Stimulated activated CD4-positive, alpha-beta T cell treated with anti-CD3 and anti-CD28 coated beads, TNF-alpha, amount 100 ng/mL, for 1 hour (primary cell): ENCODE results near the gene SLC30A1.

Experiments used
- DNase-seq, 3 donors: peaks; one replicate each; pipeline ENCODE4 v3.0.0-alpha.2; 2020; ENCODE audit warnings: low read depth in 3 of 3, low spot score in 1 of 3

Gene SLC30A1

GRCh38 chr1:211609120-211610024 lies 30.4 kb upstream of the SLC30A1 start:
- DNase-seq, result no peak

DNA sequence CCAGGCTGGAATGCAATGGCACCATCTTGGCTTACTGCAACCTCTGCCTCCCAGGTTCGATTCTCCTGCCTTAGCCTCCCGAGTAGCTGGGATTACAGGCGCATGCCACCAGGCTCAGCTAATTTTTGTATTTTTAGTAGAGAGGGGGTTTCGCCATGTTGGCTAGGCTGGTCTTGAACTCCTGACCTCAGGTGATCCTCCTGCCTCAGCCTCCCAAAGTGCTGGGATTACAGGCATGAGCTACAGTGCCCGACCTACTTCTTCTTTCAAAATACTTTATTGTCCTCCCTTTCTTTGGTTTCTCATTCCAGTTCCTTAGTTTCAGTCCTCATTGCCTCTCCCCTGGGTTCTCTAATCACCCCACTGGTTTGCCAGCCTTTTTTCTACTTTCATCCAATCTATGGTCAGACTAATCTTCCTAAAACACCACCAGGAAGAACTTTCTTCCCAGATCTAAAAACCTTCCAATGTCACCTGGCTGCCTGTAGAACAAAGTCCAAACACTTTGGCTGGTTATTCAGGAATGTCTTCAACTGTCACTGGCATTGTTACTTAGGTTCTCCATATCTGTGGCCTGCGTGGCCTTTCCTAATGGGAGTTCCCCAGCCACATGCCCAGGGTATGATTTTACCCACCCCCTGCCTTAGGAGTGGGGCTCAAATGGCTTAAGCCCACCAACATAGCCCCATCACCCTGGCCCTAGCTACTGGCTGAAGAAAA lies 29.0 kb upstream of the SLC30A1 start:
- DNase-seq, result no peak

- no peak for DNase-seq
These were observed 28.2 kb upstream of the SLC30A1 start for GRCh38 chr1:211606914-211607753.

- no peak for DNase-seq
These were observed 27.5 kb upstream of the SLC30A1 start for GRCh38 chr1:211606332-211606913.

GRCh38 chr1:211605603-211606331 lies 26.8 kb upstream of the SLC30A1 start:
- no peak for DNase-seq

DNA sequence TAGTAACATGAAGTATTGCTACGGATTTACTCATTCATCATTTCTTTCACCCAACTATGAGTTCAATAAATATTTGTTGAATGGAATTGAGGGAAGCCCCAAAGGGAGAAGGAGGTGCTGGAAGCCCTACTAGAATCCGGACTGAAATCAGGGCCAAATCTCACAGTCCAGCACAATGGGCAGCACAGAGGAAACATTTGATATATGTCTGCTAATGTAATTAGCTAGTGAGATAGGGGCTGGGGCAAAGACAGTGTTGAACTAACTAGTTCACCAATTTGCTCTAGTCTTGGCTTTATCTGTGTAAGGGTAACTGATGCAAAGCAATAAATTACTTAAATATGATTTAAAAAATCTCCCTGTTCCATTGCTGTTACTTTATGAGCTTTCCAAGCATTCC lies 26.1 kb upstream of the SLC30A1 start:
- DNase-seq, result no peak

GRCh38 chr1:211604548-211604947 lies 25.6 kb upstream of the SLC30A1 start:
- no peak for DNase-seq

GRCh38 chr1:211603713-211604112 lies 24.8 kb upstream of the SLC30A1 start:
- no peak for DNase-seq

- DNase-seq, result no peak
These were observed 24.3 kb upstream of the SLC30A1 start for GRCh38 chr1:211603191-211603701.

GRCh38 chr1:211601982-211602670 lies 23.2 kb upstream of the SLC30A1 start:
- no peak for DNase-seq

GRCh38 chr1:211601159-211601558 lies 22.2 kb upstream of the SLC30A1 start:
- no peak for DNase-seq

DNA sequence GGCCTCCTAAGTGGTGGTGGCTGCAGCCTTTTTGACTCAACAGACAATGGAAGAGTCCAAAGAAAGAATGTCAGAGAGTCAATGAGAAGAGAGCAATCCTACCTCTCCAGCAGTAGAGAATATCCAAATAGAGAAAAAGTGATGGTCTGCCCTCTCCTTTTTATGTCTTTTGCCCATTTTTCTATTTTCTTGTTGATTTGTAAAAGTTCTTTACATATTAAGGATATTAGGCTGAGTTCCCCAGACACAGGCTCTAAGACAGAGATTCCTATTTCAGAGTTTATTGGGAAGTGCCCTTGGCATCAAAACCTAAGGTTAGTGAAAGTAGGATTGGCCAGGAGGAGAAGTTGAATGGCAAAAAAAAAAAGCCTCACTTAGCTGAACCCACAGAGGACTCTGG lies 20.3 kb upstream of the SLC30A1 start:
- DNase-seq, result no peak

DNA sequence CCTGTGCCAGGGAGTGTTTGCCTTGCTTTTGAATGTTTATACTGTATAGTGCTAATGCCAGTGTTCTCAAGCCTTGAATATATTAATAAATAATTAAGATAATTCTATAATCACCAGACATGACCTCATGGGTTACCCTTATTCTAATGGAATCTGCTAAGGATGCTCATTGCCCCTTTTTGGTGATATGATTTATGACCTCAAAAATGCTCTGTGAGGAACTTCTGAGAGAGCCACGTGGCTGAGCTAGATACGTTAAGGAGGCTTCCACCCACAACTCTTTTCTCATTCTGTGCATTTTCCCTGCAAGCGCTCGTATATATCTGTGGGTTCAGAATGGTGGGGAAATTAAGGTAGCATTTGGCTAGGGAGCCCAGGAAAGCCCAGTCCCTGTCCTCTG lies 19.6 kb upstream of the SLC30A1 start:
- DNase-seq, result no peak

- no peak for DNase-seq
These were observed 17.6 kb upstream of the SLC30A1 start for GRCh38 chr1:211596418-211597181.

GRCh38 chr1:211595419-211595818 lies 16.5 kb upstream of the SLC30A1 start:
- no peak for DNase-seq

- DNase-seq, result no peak
These were observed 13.1 kb upstream of the SLC30A1 start for GRCh38 chr1:211591980-211592493.

- no peak for DNase-seq
These were observed 11.1 kb upstream of the SLC30A1 start for GRCh38 chr1:211589782-211590721.

GRCh38 chr1:211588711-211589110 lies 9.8 kb upstream of the SLC30A1 start:
- no peak for DNase-seq
